GM18499 (cell line): ENCODE measurements around the gene UTP20.
"Not testable (repeated sequence)": the region's sequence is repeated elsewhere in the genome, so short reads cannot be mapped to it uniquely, and the experiment has no call there.

ENCODE experiments used
- ATAC-seq: cut with Tn5 transposase; IDR thresholded peaks from one replicate; pipeline ENCODE4 v1.9.1; 2021; ENCODE audit warnings: moderate number of reproducible peaks; ENCODE audit not compliant: insufficient read depth, unreplicated experiment

Gene UTP20

DNA sequence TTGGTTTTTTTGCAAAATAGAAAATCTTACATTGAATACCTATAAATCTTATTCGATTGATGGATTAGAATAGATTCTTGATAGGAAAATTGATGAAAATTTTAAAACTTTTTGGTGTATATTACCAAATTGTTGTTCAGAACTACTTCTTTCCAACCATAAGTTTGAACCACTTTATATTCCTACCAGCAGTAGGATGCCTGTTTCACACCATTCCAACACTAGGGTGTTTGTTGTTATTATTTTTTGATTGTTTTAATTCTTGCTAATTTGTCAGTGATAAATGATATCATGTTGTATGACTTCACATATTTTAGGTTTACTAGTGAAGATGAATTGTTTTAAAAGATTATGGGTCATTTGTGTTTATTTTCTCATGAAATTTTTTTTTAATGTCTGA, 43.4 kb downstream of the UTP20 start:
- ATAC-seq, result no peak

DNA sequence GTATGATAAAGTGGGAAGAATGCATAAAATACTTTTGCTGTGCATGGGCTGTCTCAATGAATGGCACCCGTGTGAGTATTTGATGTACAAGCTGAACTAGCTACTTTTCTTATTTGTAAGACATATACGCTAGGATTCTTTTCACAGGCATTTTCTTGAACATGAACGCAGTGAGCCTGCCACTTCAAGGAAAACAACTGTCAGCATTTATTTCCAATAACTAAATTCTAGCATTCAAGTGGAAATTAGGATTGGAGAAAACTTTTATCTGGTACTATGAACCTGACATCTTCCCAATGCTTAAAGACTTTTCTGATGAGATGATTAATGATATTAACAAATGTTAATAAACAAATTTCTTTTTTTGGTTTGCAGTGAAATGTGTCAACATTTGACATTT, 45.7 kb downstream of the UTP20 start:
- ATAC-seq, result no peak

DNA sequence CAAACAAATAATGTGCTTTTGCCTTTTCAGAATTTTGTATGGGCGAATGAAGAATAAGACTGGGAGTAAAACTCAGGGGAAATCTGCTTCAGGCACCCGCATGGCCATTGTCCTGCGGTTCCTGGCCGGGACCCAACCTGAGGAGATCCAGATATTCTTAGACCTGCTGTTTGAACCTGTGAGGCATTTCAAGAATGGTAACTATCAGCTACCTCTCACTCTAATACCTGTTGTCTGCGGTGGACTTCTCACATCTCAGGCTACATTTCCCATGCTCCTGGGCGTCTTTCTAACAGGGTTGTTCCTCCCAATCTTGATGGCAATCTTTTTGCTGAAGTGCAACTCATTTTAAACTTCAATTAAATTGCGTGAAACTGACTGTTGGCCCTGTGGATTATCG, 47.1 kb downstream of the UTP20 start:
- ATAC-seq, result no peak

DNA sequence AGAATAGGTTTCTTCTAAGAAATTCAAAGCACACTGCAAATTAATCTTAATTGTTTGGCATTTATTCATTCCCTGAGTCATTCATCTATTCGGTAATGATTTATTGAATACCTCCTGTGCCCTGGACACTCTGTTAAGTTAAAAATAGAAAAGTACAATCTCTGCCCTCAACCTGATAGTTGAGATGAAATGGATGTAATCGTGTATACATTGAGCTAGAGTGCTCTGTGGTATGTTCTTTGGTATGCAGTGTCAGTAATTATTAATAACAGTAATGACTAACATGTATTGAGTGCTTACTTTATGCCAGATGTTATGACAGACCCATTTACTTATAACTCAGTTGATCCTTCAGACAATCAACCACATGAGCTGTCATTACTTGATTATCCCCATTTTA, 47.6 kb downstream of the UTP20 start:
- ATAC-seq, result no peak

GRCh38 chr12:101328917-101329316, 49.0 kb downstream of the UTP20 start:
- no peak for ATAC-seq

DNA sequence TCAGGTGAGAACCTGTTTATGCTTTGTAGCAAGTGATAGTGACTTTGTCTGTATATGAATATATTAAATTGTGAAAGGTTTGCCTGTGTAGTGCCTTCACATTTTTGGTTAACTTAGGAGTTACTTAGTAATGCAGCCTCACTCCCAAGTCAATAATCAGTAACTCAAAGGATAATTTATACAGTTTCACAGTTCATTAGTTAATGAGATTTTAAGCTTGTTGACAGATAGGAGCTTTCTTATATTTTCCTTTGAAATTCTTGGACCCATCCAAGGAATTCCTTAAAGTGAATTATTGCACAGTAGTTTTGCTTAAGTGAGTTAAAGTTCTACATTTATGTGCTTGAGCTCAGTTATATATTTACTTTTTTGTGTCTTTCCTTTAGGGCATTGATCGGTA, 50.7 kb downstream of the UTP20 start:
- no peak for ATAC-seq

DNA sequence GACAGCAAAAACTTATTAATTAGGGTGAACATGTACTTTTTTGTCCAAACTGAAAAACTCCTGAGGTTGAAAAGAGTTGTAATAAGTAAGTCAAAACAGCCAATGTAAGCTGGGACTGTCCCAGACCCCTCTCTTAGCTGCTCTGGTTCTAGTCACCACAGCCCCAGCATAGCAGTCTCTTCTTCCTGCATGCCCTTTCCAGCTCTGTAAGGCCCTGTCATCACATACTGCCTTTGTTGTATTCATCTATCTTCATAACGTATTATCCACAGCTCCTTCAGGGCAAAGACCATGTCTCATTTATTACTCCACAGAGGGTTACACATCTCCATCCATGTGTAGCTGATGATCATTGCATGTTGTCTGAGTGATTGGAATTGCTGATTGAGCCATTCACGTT, 56.5 kb downstream of the UTP20 start:
- ATAC-seq, result no peak

DNA sequence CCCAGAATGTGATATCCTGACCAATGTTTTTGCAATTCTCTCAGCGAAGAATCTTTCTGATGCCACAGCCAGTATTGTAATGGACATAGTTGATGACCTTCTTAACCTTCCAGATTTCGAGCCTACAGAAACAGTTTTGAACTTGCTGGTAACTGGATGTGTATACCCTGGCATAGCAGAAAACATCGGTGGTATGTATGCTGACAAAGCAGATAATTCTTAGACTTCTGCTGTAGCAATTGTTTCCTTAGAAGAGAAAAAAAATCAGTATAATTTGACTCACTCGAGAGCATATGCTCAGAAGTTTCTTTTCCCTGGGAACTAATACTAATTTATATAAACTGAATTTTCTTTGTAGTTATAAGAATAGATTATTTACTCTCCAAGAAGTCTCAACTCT, 58.2 kb downstream of the UTP20 start:
- no peak for ATAC-seq

DNA sequence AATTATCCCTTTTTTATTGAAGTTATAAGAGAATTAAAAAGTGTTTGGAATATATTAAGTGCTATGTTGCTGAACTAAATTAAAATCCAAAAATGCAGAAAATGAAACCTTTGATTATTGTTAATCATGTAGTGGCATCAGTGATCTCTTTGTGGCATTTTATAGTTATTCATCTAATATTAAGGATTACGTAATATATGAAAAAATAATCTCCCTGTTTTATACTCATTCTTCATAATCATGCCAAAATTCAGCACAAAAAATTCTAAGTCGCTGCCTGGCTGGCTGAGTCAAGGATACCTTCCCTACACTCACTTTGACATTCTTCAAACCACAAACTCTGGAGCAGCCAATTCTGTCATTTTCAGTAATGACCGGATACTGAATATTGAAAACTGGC, 64.0 kb downstream of the UTP20 start:
- no peak for ATAC-seq

DNA sequence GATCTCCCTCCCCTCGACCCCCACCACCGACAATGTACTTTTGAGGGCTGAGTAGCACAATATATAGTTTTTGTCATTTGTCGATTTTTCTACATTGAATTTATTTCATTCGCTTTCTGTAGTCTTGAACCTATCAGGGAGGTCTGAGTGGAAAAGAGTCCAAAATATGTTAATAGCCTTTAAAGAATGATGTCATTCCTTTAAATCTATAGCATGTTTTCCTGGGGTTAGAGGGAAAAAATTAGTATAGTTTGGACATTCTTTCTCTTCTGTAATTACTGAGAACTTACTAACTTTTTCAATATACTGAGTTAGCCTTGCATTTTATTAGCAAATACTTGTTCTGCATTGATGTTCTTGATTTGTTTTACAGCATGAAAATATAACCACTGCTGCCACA, 71.8 kb downstream of the UTP20 start:
- ATAC-seq, result no peak

DNA sequence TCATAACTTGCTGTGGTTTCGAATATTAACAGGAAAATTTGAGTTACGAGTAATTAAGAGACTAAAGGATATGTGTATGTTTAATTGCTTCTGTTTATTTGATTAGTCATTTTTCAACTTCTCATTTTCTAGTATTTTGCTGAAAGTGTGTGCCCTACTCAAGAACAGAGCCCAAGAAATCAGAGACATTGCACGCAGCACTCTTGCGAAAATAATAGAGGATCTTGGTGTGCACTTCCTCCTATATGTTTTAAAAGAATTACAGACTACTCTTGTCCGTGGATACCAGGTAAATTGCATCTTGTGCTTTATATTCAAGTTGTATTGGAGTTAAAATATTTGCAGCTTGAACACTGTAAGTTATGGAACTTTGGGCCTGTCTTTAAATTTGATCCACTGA, 76.9 kb downstream of the UTP20 start:
- no peak for ATAC-seq

GRCh38 chr12:101361455-101361854, 81.5 kb downstream of the UTP20 start:
- ATAC-seq, result no peak

DNA sequence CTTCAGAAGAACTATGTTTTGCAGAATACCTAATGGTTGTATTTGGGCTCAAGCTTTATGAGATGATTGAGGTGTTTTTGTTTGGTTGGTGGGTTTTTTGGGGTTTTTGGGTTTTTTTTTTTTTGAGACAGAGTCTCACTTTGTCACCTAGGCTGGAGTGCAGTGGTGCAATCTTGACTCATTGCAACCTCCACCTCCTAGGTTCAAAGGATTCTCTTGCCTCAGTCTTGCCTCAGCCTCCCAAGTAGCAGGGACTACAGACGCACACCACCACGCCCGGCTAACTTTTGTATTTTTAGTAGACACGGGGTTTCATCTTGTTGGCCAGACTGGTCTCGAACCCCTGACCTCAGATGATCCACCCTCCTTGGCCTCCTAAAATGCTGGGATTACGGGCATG, 88.1 kb downstream of the UTP20 start:
- ATAC-seq, result no peak

GRCh38 chr12:101372431-101372830, 92.5 kb downstream of the UTP20 start:
- no peak for ATAC-seq

DNA sequence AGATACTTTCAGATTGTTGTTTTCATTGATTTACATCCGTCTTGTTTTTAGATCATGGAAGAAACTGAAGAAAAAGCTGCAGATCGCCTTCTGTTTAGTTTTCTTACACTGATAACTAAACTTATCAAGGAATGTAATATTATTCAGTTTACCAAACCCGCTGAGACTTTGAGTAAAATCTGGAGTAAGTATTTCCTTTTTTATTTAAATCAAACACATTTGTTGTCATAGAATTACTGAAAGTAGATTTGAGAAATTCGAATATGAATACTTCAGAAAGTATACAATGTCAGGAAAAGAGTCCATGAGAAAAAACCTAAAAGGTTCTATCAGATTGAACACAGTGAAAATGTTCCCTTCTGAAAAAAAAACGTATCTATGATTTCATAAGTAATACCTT, 95.7 kb downstream of the UTP20 start:
- ATAC-seq, result no peak

- ATAC-seq, result no peak
Observed at GRCh38 chr12:101379149-101379548, 99.2 kb downstream of the UTP20 start.

DNA sequence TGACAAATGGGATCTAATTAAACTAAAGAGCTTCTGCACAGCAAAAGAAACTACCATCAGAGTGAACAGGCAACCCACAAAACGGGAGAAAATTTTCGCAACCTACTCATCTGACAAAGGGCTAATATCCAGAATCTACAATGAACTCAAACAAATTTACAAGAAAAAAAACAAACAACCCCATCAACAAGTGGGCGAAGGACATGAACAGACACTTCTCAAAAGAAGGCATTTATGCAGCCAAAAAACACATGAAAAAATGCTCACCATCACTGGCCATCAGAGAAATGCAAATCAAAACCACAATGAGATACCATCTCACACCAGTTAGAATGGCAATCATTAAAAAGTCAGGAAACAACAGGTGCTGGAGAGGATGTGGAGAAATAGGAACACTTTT, 111.3 kb downstream of the UTP20 start:
- ATAC-seq, result not testable (repeated sequence)

GRCh38 chr12:101407049-101407435, 127.1 kb downstream of the UTP20 start:
- no peak for ATAC-seq

GRCh38 chr12:101407436-101408345, 127.8 kb downstream of the UTP20 start, which contains the start of gene ARL1:
ARL1 (minus strand) TSS chr12:101407772; CDS start chr12:101407645, 127 bp downstream.
- peak; percentile 49 for ATAC-seq

DNA sequence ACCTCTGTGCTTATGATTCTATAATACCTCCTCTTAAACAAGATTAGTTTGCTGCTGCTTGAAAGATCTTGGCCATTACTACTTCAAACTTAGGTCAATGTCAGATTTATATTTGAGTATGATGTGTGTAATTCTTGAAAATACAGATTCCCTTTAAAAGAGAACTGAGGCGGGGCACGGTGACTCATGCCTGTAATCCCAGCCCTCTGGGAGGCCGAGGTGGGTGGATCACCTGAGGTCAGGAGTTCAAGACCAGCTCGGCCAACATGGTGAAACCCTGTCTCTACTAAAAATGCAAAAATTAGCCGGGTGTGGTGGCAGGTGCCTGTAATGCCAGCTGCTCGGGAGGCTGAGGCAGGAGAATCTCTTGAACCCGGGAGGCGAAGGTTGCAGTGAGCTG, 130.3 kb downstream of the UTP20 start:
- ATAC-seq, result not testable (repeated sequence)

DNA sequence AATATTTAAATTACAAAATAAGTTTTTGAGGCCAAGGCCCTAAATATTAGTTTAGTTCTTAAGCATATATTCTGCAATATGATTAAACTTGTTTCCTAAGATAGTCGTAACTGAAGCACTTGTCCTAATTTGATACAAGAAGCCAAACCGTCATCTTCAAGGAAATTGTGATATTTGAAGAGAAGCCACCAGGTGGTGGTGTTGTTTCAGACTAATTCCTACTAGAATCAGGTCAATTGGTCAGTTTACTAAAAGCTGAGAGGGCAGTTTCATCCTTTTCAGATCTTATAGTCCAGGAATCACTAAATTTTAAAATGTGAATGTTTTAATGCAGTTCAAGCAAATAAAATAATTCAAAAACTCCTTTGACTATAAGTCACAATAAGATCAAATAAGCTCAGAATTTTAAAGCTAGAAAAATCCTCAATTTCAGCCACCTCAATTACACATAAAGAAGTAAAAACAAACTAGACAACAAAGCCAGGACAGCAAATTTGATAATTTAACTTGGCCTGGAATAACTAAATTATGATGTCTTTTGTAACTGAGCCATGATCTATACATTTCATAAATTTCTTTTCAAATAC, 134.7 kb downstream of the UTP20 start:
- no peak for ATAC-seq

- ATAC-seq, result no peak
Observed at GRCh38 chr12:101415228-101415627, 135.3 kb downstream of the UTP20 start.
